Stimulated activated CD4-positive, alpha-beta T cell treated with anti-CD3 and anti-CD28 coated beads, TNF-alpha, amount 100 ng/mL, for 1 hour (primary cell): Measurements from ENCODE around the gene ESAM.
A peak's percentile ranks its signal among the peaks of the same experiment; 100 is the strongest.
"Not testable (repeated sequence)": the region's sequence is repeated elsewhere in the genome, so short reads cannot be mapped to it uniquely, and the experiment has no call there.

Experiments
- DNase-seq, 3 donors: peaks; one replicate each; pipeline ENCODE4 v3.0.0-alpha.2; 2020; ENCODE audit warnings: low read depth in 3 of 3, low spot score in 1 of 3

Gene ESAM

DNA sequence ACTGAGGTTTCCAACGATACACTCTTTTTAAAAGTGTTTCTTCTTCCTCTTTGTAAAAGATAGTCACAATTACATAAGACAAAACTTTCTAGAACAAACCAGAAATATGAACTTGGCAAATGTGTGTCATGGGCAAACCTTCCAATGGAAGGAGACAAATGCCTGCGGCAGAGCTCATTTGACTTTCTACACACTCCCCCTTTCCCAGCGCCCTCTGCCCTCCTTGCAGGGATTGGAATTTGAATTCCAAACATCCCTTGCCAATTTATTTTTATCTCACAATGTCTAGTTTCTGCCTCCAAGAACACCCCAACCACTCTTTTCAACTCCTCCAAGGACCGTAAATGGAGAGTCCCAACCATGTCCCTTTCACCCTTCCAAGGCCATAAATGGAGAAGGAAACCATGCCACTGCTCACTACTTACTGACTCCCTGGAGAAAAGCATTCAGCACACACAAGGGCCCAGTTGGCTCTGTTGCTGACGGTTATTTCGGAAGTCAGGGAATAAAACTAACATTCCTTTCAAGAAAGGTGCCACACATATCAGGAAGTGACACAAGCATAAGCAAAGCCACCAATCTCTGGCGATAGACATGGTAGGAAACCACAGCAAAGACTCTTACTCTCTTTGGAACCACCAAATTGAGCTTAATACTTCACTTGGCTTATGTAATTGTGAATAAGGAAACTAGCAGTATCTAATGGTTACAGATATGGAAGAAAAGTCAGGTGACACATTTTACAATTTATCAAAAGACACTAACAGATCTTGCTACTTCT lies 15.0 kb upstream of the ESAM start:
- DNase-seq, result no peak

DNA sequence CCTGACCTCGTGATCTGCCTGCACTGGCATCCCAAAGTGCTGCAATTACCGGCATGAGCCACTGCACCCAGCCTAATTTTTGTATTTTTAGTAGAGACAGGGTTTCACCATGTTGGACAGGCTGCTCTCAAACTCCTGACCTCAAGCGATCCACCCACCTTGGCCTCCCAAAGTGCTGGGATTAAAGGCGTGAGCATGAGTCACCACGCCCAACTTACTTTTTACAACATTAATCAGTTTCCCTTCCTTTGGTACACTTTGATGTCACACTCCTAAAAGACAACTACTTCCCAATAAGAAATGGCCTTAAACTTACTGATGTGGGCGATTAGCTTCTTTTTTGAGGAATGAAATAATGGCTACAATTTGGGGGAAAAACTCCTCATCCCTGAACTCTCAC lies 8.9 kb upstream of the ESAM start:
- not testable (repeated sequence) for DNase-seq

DNA sequence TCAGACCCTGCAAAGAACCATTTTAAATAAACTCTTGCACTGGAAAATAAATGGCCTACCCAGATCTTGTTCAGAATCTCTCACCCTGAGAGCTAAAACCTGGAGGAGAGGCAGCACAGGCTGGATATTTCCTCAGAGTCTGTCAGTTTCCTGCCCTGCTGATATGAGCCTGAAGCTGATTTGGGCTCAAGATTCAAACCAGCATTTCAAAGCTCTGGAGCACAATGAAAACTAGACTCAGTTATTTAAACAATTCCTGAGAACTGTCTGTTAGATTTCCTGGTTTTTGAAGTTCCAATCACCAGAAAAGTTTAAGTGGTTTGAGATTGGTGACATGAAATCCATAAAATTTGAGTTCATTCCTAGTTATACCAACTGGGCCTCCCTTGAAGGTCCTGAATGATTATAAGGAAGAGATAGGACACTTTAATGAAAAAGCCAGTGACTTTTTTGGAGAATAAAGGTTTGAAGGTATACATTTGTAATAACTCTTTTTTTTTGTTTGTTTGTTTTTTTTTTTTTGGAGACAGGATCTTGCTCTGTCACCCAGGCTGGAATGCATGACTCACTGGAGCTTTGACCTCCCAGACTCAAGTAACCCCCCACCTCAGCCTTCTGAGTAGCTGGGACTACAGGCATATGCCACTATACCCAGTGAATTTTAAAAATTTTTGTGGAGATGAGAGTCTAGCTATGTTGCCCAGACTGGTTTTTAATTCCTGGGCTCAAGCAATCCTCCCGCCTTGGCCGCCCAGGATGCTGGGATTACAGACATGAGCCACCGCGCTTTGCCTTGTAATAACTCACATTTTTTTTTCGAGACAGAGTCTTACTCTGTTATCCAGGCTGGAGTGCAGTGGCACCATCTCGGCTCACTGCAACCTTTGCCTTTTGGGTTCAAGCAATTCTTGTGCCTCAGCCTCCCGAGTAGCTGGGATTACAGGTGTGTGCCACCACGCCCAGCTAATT lies 8.0 kb upstream of the ESAM start:
- no peak for DNase-seq

DNA sequence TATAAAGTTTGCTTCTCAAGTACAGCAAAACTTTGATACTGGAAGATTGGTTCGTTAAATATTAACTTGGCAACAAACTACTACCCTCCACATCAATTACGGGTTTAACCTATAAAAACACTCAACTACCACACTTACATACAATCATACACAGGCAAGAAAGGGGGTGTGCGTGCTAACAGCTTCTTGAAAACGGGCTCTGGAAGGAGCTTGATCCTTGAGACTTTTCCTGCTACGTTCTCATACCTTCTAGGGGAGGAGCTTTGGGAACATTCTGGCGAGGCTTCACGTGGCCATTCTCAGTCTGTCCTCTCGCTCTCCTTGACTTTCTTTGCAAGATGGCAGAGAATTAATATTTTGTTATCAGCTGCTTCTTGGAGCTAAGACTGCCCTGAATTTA lies 6.8 kb upstream of the ESAM start:
- no peak for DNase-seq

DNA sequence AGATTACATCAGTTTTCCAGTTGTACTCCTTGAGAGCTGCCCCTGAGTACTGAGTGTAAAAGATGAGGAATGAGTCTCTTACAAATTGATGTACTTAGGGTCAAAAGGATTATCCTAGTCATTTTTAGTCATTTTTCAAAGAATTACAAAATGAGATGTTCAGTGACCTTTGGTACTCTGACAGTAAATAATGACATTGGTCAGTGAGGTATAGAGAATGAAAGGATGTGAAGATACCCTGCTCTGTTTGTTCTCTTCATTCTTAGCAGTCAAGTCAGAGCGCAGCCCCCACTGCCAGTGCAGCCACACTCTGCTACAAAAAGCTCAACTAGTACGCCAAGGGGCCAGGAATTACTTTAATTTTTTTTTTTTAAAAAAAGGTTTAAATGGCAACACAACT lies 4.1 kb upstream of the ESAM start:
- DNase-seq, result no peak

DNA sequence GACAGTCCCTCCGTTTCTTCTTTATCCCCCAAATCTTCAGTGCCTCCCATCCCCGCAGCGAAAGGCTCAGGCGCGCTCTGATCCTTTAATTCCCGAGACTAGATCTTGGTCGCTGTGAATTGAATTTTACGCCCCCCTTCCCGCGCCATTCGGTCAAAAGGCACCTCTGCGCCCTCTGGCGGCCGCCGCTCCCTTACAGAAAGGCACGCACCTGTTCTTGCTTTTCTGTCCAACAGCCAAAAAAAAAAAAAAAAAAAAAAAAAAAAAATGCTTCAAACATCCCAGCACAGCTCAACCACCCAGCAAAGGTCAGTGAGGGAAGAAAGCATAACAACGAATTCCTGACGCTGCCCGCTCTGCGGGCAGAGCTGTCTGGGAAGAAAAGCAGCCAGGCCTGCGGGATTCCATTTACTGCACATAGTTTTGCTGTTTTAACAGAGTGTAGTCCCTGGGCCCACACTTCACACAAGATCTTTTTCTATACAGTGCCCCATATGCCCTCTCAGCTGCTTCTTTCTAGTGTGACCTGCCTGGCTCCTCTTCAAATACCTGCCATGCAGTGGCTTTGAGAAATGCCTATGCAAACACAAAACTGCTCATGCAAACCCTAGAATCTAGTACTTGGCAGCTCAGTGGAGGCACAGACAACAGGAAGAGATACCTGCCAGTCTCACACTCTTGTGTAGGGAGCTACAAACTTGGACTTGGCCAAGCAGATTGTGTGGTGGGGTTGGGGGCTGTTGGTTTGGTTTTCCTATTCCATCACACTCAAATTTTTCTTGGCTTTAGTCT lies 1.3 kb upstream of the ESAM start:
- DNase-seq, result peak; percentile 59 to 84 (median 64)

DNA sequence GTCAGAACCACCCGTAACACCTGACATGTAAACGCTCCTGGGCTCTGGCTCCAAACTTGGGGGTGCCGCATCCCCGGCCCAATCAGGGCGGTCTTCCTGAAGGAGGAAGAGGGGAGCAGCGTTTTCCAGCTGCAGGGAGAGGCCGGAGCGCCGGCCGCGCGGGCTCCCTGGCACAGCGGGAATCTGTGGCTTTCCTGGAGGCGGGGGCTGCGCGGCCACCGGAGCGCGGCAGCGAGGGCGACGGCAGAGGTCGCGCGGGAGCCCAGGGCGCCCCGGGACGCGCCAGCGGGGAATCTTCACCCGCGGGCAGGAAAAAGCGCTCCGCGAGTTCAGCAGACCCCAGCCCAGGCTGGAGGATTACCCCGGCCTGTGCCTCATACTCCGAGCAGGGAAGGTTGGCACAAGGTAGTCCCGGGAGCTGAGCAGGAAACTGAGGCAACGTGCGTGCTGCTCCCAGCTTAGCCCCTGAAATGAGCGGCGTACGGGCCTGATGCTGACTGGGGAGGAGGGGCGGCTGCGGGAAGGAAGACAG lies 600 bp upstream of the ESAM start:
- DNase-seq, result no peak

DNA sequence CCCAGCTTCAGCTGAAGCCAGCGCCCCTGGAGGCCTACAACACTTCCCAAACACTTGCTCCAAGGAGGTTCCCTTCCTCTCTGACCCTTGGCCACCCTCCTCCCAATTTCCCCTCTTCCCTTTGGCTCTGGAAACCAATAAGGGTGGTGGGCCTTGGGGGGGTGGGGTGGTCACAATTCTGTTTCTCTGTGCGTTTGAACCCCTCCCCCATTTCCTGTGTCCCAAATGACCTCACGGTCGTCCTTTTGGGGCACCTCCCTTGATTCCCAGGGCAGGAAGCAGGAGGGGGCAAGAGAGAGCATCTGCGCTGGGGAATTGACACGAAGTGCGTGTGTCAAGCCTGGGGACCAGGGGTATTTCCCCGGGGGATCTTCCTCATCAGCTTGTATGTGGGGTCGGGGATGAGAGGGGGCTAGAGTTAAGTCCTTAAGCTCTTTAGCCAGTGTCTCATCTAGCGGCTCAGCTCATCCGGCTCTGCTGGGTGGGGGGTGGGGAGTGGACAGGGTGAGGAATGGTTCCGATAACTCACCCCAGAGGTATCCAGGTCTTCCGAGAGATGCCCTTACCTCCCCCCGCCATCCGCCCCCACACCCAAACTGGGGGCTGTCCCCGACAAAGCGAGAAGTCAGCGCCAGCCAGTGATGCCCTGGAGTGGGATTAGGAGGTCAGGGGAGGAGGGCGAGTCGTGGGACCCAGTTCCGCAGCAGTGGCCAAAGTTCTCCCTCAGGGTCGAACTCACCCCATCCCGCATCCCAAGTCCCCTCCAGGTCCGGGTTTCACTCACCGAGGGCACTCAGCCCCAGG lies 587 bp downstream of the ESAM start:
- no peak for DNase-seq

DNA sequence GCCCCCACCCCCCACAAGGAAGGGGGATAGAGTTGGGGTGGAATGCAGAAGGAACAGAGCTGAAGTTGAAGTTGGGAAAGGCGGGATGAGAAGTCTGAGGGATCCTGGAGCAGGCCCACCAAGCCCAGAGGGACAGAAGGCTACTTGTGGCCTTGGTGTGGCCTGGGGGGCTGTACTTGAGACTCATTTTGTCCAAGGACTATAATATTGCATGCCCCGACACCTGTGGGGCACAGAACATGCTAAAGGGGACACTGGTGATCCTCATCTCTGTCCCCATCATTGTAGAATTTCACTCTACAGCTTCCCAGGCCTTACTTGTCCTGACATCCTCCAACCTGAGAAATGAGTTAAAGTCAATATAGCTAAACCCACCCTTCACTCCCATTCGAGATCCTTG lies 1.3 kb downstream of the ESAM start:
- no peak for DNase-seq

DNA sequence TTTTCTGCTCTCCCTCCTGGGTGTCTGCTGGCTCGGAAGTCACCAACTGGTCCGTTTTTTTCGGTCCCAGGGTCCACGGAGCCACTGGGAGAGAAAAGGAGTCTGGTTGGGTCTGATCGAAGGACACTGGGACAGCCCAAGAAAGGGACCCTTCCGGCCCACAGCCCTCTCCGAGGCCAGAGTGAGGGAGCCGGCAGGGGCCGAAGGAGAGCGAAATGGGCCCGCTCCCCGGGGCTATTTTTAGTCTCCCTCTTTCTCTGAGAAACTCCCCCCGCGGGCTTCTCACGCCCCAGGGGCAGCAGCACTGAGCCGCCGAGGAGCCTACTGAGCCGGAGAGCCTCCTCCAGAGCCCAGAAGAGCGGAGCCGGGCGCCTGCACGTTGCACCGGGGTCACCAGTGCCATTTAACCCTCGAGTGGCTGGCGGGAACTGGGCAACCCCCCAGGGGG lies 1.9 kb downstream of the ESAM start:
- DNase-seq, result no peak

DNA sequence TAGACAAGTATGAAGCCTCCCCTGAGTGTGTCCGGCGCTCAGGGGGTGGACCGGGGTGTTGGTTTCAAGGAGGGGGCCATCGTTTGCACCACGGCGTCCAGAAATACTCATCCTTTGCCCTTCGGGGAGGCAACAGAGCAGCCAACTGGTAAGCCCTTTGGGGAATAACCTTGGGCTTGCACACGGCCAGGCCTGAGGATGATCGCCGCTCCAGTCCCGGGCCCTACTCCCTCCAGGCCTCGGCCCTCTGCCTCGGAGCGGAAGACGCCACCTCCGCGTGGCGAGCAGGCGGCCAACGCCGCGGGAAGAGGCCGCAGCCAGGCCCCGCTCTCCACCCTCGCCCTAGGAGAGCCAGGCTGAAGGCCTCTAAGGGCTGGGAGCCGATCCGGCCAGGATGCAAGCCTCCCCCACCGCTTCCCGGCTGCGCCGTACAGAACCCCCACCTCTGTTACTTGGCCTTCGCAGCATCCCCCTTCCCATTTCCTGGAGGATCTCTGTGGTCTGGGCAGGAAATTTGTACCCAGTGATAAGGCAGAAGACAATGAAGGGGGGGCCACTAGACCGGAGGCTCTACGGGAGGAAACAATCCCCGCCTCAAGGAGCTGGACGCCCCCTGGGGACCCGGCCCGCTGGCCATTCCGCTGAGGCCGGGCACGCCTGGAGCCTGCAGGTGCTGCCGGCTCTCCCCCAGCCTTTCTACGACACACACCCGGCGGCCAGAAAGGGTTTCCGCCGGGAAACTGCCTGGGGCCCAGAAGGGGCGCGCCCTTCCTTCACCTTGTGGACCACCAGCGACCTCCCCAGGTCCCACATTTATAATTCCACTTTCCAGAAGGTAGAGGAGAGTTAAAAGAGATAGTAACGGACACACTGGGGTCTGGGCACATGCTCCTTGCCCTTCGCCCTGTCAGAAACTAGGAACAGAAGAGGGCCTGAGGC lies 2.6 kb downstream of the ESAM start:
- no peak for DNase-seq

DNA sequence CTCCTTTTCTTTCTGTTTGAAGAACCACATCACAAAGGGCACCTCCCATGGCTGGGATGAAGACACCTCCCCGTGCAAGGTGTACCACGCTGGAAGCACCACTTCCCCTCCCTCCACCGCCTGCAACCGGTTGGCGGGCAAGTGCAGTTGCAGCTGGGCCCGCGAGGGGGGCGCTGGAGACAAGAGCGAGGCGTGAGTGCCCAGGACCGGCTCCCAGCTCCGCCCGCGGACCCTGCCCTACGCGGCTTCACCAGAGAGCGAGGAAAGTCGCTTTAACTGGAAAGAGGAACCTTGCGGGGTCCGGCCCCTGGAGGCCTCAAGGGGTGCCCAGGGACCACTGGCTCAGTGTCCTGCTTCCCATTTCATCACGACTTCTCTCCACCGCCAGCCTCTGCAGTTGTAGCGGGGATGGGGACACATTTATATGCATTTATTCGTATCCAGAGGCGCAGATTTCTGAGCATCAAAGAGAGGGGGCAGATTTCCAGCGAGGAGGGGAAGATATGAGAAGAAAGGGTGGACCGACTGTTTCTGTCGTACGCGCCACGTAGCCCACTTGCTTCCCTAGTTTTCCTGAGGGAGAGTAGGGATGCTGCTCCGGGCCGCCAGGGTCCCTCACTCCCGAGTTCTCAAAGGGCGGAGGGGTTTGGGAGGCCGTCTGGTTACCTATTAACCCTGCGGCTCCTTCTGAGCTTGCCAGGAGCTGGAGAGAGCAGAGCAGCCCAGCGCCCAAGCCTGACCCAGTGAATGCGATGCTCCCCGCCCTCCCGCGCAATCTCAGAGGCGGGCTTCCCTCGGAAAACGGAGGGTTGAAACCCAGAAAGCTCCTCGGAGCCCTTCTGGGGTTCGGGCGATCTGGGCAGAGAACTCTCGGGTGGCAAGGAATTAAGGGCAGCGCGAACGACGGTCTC lies 3.5 kb downstream of the ESAM start:
- peak in 1 of 3 donors; percentile 51 for DNase-seq

DNA sequence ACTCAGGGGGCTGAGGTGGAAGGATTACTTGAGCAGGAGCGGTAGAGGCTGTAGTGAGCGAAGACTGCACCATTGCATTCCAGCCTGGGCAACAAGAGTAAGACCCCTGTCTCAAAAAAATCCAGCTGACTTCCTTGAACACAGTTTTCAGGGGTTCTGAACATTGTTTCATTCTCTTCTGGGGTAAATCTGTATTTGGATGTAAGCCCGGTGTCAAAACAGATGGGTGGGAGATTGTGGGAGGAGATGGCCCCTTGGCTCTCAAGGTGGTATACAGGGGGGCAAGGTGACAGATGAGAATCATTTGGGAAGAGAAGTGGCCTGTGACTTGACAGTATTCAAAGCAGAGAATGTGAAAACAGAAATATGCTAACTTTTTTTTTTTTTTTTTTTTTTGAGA lies 4.8 kb downstream of the ESAM start:
- no peak for DNase-seq

DNA sequence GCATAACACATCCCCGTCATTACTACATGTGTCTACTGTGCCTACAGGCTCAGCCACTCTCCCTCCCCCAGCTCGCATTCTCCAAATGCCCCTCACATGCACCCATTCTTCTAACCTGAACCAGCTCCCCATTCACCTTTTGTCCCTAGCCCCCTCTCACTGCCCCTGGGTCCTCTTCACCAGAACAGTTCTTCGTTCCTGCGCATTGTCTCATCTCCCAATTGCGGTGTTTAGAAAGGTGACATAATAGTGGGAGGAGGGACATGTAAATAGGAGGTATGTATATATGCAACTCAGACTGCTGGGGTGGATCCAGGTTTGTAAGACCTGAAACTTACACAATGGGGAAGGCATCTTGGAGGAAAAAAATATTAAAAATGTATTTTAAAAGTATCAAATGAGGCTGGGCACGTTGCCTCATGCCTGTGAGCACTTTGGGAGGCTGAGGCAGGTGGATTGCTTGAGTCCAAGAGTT lies 5.3 kb downstream of the ESAM start:
- DNase-seq, result no peak

DNA sequence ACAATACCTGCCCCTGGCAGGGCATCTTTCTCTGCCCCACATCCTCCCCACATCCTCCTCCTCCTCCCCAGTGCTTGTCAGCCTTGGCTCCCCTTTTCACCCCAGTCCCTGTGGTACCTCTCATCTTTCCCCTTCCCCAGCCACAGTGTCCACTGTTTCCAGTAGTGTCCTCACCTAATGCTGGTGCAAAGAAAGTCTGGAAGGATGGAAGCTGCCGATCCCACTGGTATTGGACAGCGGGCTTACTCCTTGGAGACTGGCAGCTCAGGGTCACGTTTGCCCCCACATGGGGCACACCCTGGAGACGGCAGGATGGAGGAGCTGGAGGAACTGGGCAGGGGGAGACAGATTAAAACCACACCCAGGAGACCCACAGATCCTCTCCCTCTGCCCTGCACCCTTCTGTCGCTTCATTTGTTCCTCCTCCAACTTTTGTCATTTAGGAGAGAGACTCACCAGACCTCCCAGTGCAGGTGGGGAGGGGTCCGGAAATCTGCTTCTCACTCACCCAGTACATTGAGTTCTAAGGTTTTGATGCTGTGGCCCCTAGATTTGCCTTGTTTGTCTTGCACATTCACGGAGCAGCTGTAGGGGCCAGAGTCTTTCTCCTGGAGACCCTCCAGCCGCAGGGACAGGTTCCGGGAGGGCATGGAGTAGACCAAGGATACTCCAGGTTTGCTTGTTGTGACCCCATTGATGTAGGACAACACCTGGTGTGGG lies 5.9 kb downstream of the ESAM start:
- DNase-seq, result no peak

DNA sequence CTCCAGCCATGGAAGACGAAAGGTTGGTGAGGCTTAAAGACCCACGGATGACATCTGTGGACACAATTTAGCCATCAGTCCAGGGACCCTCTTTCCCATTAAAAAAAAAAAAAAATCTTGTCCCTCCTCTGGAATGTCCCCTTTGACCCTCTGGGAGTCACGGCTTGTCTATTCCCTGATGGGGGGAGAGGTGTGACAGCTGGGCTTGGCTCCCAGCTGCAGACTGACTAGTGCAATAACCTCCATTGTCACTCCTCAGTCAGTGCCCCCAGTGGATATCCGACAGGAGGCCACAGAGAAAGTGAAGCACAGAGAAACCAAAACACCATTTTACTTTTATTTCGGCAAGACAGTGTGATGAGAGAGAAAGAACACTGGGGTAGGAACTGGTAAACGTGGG lies 7.4 kb downstream of the ESAM start:
- no peak for DNase-seq

DNA sequence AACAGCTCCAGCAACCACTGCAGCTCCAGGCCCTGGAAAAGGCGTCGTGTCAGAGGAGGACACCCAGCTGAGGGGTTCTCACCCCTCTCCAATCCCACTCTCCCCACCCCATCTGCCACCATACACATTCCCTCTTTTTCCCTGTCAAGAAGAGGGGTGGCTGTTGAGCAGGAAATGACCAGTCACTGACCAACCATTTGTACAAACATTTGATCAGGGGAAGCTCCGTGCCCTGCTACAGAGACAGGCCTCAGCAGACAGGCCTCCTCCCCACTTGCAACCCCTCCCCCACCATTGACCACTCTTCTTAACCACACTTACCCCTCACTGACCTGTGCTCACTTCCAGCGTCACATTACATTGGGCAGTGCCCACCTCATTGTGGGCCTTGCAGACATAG lies 7.8 kb downstream of the ESAM start:
- DNase-seq, result no peak
